HepG2 (cell line): Measurements from ENCODE around the gene DUS1L. TPM values are rescaled to one million over a fixed set of nuclear protein-coding genes. Genes with fewer than 3 reads are reported as not detected.

Experiments used
- ATF7-NPFF ChIP-seq: sonication (generic); formaldehyde crosslinking; IDR thresholded peaks from 2 replicates; pipeline ENCODE4 v1.8.1; 2023; ENCODE audit warnings: mild to moderate bottlenecking, low read depth, missing genetic modification reagents, moderate library complexity
- BATF2 ChIP-seq: sonication (generic); formaldehyde crosslinking; IDR thresholded peaks from 2 replicates; pipeline ENCODE4 v1.8.0; 2022; ENCODE audit warnings: mild to moderate bottlenecking, missing genetic modification reagents, moderate library complexity
- CHD4 ChIP-seq: fragments of 200-600 bp; sonication (generic); IDR thresholded peaks from 2 replicates; pipeline ENCODE4 v1.7.0; 2017; ENCODE audit warnings: mild to moderate bottlenecking, low read length, borderline replicate concordance
- HMGA1 ChIP-seq: sonication (generic); formaldehyde crosslinking; conservative IDR thresholded peaks from 2 replicates; pipeline ENCODE4 v1.4.0; 2020; ENCODE audit warnings: missing genetic modification reagents
- JARID2 ChIP-seq: sonication (generic); formaldehyde crosslinking; IDR thresholded peaks from 2 replicates; pipeline ENCODE4 v1.8.1; 2023; ENCODE audit warnings: missing genetic modification reagents, inconsistent platforms; ENCODE audit not compliant: insufficient replicate concordance
- KLF6 ChIP-seq: IDR thresholded peaks from 2 replicates; pipeline ENCODE4 v1.8.0; 2016; ENCODE audit warnings: missing biosample characterization, missing genetic modification reagents
- MYC ChIP-seq: sonication (generic); formaldehyde crosslinking; IDR thresholded peaks from 2 replicates; pipeline ENCODE4 v1.9.0; 2021; ENCODE audit warnings: missing genetic modification reagents, borderline replicate concordance
- PHF8 ChIP-seq: sonication (generic); formaldehyde crosslinking; IDR thresholded peaks from 2 replicates; pipeline ENCODE4 v1.5.0; 2020; ENCODE audit warnings: missing genetic modification reagents
- PRMT3 ChIP-seq: sonication (generic); formaldehyde crosslinking; IDR thresholded peaks from 2 replicates; pipeline ENCODE4 v1.8.1; 2022; ENCODE audit warnings: low read depth, mild to moderate bottlenecking, moderate library complexity, missing genetic modification reagents, borderline replicate concordance
- PTBP1 ChIP-seq: fragments of 200-400 bp; formaldehyde crosslinking; IDR thresholded peaks from 2 replicates; pipeline ENCODE4 v1.6.1; 2018; ENCODE audit warnings: low read length, low read depth; ENCODE audit not compliant: poor library complexity, severe bottlenecking
- SMAD9 ChIP-seq: sonication (generic); formaldehyde crosslinking; IDR thresholded peaks from 2 replicates; pipeline ENCODE4 v1.5.1; 2020; ENCODE audit warnings: mild to moderate bottlenecking, missing genetic modification reagents
- THAP9 ChIP-seq: sonication (generic); formaldehyde crosslinking; IDR thresholded peaks from 2 replicates; pipeline ENCODE4; 2020; ENCODE audit warnings: missing genetic modification reagents, mild to moderate bottlenecking, borderline replicate concordance
- U2AF1 ChIP-seq: fragments of 200-400 bp; formaldehyde crosslinking; optimal IDR thresholded peaks from 2 replicates; pipeline ENCODE3; 2017; ENCODE audit warnings: mild to moderate bottlenecking, low read depth, low read length
- ZMYM4 ChIP-seq: sonication (generic); formaldehyde crosslinking; IDR thresholded peaks from 2 replicates; pipeline ENCODE4 v1.8.1; 2023; ENCODE audit warnings: mild to moderate bottlenecking, missing genetic modification reagents
- polyA plus RNA-seq, 8 experiments: library from polyadenylated mRNA; depleted of rRNA in 3 of 8; stranded (reverse) in 7 of 8; unstranded in 1 of 8; fragments of >200 nt; fragmentation: Illumina TruSeq in 4 of 8; extraction: Trizol in 4 of 8; gene quantifications; 2 replicates each; pipeline versions ENCODE4 v1.2.1 to v1.2.3, GENCODE V29; 2011 to 2016; ENCODE audit warnings: low read depth in 4 of 8, missing spikeins in 1 of 8, mixed read lengths in 1 of 8; ENCODE audit not compliant: insufficient read depth in 1 of 8
- total RNA-seq, 5 experiments: library from RNA; depleted of rRNA; stranded (reverse); fragments of >200 nt; fragmentation: Illumina TruSeq; extraction: Trizol; gene quantifications; 2 replicates each; pipeline ENCODE4 v1.2.3, GENCODE V29; 2016; ENCODE audit warnings: low read depth in 1 of 5
- TF ChIP-seq, protein P1 (sequence below): IDR thresholded peaks from 2 replicates; pipeline ENCODE4 v1.6.1; 2016; ENCODE audit warnings: low read depth, control low read depth
- TF ChIP-seq, protein P2 (sequence below): sonication (generic); formaldehyde crosslinking; IDR thresholded peaks from 2 replicates; pipeline ENCODE4 v1.8.0; 2022; ENCODE audit warnings: mild to moderate bottlenecking, missing genetic modification reagents; ENCODE audit not compliant: insufficient replicate concordance
- TF ChIP-seq, protein P3 (sequence below): IDR thresholded peaks from 2 replicates; pipeline ENCODE4 v1.6.1; 2018; ENCODE audit warnings: missing genetic modification reagents, mild to moderate bottlenecking, missing compliant biosample characterization

Gene DUS1L
- total and polyA plus RNA-seq, 2 of the 13 experiments (the other 11 are each of a cell fraction or from before 2014, with no cell fraction given): 81.0 to 109 TPM

DNA sequence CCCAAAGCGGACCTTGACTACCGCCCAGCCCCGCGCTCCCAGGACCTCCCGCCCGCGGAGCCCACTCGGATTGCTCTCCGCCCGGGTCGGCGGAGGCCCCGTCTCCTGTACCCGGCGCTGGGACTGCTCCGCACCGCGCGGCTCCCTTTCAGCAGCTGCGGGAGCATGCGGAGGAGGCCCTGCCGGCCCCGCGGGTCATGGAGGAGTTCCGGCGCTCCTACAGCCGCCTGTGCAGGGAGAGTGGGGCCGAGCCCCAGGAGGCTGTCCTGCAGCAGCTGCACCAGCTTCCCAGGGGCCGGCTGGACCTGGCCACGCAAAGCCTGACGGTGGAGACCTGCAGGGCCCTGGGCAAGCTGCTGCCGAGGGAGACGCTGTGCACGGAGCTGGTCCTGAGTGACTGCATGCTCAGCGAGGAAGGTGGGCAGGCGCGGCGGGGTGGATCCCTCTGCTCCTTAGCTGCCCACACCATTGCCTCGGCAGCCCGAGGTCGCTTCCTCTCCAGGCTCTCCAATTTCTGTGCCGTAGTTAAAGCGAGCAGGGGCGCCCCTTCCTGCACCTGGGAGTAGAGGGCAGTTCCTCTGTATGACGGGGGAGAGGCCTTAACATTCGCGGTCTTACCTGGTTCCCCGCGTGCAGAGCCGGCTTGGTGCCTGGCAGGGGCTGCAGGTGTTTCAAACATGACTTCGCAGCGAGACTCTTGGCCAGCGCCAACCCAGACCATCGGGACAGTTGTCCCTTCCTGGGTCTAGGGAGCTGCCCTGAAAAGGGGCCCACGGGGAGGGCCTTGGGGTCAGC is 42.0 kb downstream of the DUS1L start (continued):
- TF ChIP-seq KLF6 (CRISPR knock-in tag) (no peak), THAP9 (peak; percentile 53; the same call in 1 of the 2 replicates), PHF8 (CRISPR knock-in tag) (peak; percentile 74), CHD4 (no peak), SMAD9 (0 out of 2 replicates have a peak, but pooled peaks have one; percentile 11), HMGA1 (CRISPR knock-in tag) (no peak), PTBP1 (peak; percentile 5), PRMT3 (CRISPR knock-in tag) (0 out of 2 replicates have a peak, but pooled peaks have one; percentile 34), ATF7-NPFF (peak; percentile 56; the same call in 1 of the 2 replicates), ZMYM4 (CRISPR knock-in tag) (peak; percentile 11; the same call in 1 of the 2 replicates), JARID2 (CRISPR knock-in tag) (peak; percentile 21), BATF2 (CRISPR knock-in tag) (peak; percentile 49; the same call in 1 of the 2 replicates), U2AF1 (peak; percentile 93), MYC (CRISPR knock-in tag) (peak; percentile 45; the same call in 1 of the 2 replicates)
- TF ChIP-seq, protein P1, sequence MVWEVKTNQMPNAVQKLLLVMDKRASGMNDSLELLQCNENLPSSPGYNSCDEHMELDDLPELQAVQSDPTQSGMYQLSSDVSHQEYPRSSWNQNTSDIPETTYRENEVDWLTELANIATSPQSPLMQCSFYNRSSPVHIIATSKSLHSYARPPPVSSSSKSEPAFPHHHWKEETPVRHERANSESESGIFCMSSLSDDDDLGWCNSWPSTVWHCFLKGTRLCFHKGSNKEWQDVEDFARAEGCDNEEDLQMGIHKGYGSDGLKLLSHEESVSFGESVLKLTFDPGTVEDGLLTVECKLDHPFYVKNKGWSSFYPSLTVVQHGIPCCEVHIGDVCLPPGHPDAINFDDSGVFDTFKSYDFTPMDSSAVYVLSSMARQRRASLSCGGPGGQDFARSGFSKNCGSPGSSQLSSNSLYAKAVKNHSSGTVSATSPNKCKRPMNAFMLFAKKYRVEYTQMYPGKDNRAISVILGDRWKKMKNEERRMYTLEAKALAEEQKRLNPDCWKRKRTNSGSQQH: 0 out of 2 replicates have a peak, but pooled peaks have one; percentile 34
- TF ChIP-seq, protein P2, sequence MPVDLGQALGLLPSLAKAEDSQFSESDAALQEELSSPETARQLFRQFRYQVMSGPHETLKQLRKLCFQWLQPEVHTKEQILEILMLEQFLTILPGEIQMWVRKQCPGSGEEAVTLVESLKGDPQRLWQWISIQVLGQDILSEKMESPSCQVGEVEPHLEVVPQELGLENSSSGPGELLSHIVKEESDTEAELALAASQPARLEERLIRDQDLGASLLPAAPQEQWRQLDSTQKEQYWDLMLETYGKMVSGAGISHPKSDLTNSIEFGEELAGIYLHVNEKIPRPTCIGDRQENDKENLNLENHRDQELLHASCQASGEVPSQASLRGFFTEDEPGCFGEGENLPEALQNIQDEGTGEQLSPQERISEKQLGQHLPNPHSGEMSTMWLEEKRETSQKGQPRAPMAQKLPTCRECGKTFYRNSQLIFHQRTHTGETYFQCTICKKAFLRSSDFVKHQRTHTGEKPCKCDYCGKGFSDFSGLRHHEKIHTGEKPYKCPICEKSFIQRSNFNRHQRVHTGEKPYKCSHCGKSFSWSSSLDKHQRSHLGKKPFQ: no peak
- TF ChIP-seq, protein P3, sequence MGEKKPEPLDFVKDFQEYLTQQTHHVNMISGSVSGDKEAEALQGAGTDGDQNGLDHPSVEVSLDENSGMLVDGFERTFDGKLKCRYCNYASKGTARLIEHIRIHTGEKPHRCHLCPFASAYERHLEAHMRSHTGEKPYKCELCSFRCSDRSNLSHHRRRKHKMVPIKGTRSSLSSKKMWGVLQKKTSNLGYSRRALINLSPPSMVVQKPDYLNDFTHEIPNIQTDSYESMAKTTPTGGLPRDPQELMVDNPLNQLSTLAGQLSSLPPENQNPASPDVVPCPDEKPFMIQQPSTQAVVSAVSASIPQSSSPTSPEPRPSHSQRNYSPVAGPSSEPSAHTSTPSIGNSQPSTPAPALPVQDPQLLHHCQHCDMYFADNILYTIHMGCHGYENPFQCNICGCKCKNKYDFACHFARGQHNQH: peak; percentile 33; the same call in 1 of the 2 replicates
